LHCN-M2 (cell line): Measurements from ENCODE around the gene BABAM2. TPM values are rescaled to one million over a fixed set of nuclear protein-coding genes. Genes with fewer than 3 reads are reported as not detected.

Source experiments
- DNase-seq: peaks from one replicate; pipeline ENCODE4 v3.0.0-alpha.2; 2012; ENCODE audit warnings: low read depth
- total RNA-seq: library from RNA; depleted of rRNA; stranded (reverse); fragments of >200 nt; gene quantifications from 2 replicates; pipeline ENCODE4 v1.2.3, GENCODE V29; 2014

Gene BABAM2
- total RNA-seq, 1 experiment from 2014 or later = 36.6 TPM

DNA sequence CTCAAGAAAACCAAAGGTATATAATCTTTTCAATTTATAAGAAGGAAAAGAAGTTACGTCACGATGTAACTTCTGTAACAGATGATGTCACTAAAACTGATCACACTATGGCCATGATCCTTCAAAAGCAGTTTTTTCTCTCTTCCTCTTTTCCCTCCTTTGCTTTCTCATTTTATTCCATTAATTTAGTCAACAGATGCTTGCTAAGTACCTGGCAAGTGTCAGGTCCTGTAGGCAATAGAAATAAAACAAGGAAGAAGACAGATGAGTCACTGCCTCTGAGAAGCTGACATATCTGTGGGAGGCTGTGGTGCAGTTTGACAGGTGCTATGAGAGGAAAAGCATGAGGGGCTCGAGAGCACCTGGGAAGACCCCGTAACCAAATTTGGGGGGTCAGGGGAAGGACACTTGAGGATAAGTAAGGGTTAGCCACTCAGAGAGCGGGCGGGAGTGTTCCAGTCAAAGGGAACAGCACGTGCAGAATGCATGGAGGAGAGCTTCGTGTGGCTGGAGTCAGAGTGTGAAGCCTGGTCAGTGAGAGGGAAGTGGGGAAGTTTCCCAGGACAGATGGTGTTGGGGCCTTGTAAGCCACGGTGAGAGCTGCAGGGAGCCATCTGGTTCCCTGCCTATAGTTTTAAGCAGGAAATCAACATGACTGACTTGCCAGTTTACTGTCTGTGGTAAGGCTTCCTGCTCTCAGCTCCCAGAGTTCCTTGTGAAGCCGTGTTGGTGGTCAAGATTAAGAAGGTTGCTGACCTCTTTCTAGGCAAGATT, 303.3 kb downstream of the BABAM2 start:
- peak; percentile 34 for DNase-seq

DNA sequence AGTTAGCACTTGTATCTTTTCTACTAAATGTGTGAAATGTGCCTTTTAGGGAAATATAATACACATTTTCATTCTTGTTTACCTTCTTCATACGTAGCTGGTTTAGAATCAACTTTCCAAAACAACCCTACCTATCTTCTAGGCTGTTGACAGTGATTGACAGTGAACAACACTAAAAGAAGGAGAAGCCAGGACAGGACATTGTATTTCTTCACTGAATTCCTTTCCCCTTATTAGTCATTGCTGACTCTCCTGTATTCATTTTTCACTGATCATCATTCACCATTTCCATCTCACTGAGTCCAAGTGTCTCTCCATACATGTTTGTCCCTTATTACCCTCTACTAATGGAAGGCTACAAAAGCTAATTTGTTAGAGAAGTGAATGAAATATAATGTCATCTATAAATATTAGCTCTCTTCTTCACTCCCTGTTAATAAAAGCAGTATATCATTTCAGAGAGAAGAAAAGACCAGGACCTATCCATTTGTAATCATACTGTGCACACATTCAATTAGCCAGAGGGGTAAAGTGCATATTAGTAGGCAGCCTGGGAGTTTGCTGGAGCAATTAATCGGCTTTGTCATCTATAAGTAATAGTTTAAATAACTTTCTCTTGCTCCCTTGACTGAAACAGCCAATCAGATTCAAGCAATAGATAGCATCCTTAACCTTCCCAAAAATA, 309.6 kb downstream of the BABAM2 start:
- peak; percentile 8 for DNase-seq

DNA sequence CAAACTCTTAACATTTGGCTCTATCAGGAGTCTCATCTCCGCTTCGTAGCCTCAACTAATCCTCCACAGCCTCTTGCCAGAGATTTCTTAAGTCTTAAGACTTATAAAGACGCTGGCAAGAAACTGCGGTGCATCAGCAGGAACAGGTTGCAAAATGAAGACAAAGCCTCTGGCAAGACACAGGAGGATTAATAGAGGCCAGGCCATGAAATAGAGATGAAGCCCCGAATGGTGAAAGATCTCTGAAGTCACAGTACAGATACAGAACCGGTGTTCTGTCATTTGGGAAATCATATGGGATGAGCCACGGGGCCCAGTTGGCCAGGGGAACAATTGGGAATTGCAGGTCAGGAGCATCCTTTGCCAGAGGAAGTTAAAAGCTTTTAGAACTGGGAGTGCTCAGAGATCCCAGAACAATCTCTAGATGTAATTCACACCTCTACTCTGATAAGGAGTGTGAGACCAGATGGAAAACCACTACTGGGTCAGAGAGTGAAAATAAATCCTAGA, 311.2 kb downstream of the BABAM2 start:
- DNase-seq = no peak

DNA sequence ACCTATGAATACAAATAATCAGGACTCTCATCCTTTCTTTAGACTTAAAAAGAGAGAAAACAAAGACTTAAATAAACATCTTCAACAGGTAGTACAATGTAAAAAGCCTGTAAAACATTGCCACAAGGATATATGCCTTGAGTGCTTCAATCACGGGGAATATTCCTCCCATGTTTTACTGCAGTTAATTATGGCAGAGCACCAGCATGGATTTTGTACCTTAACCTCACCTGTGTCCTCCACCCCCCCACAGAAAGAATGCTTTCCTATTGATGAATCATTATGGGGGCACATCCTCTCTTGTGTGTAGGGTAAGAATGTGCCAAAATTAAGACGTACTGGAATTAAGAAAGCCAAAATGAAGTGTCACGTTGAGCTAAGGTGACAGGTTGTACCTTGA, 312.2 kb downstream of the BABAM2 start:
- no peak for DNase-seq

DNA sequence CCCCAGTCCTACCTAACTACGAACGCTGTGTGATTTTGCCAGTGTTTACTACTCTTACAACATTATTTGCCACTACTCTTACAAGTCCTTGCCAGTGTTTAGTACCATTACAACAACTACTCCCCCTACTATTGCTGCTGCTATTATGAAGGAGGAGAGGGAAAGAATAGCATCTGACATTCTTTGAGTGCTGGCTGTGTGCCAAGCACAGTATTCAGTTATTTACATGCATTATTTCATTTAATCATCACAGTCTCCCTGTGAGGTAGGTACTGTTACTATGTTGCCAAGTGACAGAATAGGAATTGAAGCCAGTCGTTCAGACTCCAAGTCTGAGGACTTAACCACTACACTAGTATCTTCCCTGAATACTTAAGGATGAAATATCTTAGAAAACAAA, 316.2 kb downstream of the BABAM2 start:
- DNase-seq = peak; percentile 10

DNA sequence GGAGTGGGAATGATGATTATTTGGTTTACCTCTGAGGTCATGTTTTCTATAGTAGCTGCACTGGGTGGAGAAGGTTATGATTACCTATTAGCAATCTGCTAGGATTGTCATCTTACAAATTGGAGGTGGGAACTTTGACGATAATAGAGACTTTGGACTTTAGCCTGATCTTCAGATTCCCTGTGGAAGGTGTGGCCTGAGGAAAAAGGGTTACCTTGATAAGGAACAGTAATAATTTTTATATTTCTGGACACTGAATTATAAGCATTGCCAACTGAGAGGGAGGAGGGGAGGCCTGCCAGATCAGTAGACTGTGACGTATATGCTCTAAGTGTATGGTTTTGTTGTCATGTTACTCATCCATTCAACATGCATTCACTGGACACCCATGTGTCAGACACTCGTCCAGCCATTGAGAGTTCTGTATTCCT, 318.7 kb downstream of the BABAM2 start:
- no peak for DNase-seq

DNA sequence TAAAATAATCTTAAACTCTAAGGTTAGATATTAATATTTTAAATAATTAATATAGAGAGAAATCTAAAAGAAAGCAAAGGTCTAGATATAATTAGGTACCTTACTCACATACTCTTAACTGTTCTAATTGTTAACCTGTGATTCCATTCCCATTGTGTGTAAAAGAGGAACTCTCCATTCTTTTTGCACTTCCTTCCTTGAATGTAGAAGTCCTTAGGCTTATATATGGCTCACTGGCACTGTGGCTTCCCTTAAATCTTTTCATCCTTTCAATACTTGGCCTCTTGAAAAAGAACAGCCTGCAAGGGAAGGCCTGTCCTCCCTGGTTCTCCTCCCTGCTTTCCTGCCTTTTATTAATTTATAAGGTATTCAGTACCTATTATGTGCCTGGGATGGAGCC, 319.3 kb downstream of the BABAM2 start:
- DNase-seq = no peak

DNA sequence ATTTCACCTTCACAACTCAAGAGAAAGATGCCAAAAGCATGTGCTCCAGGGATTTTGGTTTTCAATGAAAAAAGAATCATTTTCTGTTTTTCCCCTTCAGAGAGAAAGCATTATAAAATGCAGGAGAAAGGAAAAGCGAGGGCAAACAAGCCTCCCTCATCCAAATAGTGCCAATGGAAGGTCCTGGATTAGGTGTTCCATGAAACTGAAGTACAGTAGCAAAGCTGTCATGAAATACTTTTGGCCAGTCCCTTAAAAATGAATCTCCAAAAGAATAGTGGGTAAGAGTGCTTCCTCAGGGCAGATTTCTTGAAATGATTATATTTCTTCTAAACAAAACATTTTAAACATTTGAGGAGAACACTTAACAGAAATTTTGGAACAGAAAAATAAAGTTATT, 320.0 kb downstream of the BABAM2 start:
- no peak for DNase-seq

DNA sequence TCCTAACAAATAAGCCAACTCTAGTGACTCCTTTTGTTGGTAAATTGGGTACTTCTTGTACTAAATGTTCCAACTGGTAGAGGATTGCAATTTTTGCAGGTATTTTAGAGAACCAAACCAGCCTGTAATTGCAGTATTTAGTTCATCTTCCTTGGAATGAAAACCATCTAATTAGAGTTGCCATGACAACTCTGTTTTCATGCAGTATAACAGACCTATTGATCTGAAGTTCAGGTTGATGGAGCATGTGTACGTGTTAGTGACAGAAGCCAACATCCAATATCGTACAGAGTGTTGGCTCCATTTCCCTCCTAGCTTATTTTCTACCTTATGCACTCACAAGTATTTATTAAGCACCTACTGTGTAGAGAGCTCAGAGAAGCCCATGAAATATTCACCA, 325.8 kb downstream of the BABAM2 start:
- no peak for DNase-seq

DNA sequence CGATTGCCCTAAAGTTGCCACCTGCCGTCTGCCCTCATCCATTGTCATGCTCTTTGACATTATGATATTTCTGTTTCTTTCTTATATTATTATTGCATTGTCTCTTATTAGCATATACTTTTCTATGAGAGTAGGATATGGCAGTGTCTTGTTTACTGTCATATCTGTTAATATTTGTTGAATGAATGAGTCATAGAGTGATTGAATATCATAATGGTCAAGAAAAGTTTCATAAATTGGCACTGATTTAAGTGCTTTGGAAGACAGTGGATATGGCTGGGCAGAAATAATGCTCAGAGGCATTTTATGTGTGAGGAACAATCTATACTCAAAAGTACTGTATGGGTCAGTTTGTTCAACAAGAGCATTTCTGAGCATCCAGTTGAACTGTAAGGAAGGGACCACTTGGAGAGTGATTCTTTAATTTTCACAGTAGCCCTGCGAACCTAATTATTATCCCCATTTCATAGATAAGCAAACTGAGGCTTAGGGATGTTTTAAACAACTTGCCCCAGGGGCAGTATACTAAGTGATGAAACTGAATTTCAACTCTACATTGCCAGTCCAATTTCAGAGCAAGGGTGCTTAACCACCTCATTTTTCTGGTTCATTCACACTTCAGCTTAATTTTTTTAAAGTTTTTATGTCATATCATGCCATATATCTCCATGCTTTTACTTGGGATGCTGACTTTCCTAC, 326.7 kb downstream of the BABAM2 start:
- DNase-seq = no peak

DNA sequence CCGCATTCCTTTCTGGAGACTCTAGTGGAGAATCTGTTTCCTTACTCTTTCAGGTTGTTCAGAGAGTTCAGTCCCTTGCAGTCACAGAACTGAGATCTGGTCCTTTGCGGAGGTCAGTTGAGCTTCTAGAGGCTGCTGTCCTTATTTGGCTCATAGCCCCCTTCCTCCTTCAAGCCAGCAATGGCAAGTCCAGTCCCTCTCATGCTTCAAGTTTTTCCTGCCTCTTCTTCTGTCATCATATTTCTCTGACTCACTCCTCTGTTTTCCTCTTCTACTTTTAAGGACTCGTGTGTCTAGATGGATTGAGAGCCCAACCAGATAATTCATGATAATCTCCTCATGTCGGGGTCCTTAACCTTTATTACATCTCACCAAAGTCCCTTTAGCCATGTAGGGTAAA, 328.6 kb downstream of the BABAM2 start:
- peak; percentile 26 for DNase-seq

DNA sequence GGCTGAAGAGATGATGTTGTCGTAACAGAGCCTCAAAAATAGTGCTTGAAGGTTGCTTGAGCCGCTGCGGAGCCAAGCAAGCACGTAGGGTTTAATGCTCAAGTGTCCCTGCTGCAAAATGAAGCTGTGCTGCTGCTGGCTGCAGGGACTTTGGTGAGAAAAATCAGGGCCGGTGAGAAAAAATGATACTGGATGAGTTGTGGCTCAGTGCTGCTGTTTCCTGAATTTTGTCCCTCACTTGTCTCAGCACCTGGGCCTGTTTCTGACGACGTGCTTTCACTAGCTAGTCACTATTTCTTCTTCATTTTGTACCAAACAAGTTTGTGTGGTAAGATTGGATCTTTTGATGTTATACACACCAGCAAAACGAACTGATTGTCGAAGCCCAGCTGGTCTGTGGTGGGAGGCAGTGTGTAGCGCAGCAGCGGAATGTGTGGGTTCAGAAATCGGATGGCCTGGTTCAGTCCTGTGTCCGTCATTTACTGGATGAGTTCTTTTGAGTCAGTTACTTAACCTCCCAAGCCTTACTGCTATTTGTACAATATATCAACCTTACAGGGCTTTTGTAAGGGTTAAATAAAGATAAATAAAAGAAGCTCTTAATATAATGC, 329.3 kb downstream of the BABAM2 start:
- no peak for DNase-seq

DNA sequence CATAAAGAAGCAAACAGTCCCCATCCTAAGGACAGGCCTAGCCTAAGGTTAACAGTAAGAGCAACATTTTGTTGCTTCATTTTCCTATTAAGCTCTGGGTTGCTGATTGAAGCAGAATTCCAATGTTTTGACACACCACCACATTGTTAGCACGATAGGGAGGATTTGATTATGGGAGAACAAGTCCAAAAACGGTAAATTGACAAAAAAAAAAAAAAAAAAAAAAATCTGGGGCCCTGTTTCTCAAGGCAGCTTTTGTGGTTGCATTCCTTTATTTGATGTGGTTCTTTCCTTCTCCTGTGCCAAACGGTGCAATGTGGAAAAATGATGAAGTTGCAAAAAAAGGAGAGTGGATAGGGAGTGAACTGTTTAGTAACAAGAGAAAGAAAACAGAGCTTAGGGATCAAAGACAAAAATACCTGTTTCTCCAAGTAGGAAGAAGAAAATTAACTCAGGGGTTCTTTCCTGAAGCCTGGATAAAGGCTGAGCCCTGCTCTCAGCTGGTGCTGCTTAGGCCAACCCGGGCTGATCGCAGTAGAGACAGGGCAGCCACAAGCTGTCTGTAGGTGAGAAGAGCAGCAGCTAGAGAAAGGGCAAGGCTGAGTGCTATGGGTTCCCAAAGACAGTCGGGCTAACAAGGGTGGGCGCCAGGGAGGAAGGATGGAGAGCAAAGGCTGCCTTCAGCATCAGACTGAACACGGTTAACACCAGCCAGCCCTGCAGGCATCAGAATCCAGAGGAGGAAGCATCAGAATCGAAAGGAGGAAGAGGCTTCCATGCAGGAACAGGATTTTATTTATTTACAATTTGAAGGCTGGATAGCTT, 334.3 kb downstream of the BABAM2 start:
- peak; percentile 80 for DNase-seq

DNA sequence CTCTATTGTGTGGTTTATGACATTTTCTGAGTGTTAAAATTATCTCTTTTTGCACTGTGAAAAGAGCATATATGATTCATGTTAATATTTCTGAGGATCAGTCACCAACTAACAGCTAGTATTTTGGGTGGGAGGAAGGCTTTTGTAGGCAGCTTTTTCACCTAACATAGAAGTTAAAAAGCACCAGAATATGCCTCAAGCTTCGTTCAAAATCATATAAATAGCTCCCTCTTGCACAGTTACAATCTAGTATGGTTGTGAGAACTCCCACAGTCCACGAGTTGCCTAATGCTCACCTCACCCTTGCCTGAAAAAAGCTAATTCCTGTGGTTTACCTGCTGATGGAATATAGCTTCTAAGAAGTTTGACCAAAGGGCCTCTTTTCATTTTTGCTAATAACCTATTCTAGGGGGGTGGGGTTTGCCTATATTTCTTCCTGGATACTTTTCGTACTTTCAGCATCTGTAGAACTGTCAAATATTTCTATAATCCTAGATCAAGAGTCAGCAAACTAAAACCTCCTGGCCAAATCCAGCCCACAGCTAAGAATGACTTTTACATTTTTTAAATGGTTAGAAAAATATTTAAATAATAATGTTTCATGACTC, 335.0 kb downstream of the BABAM2 start:
- DNase-seq = no peak

DNA sequence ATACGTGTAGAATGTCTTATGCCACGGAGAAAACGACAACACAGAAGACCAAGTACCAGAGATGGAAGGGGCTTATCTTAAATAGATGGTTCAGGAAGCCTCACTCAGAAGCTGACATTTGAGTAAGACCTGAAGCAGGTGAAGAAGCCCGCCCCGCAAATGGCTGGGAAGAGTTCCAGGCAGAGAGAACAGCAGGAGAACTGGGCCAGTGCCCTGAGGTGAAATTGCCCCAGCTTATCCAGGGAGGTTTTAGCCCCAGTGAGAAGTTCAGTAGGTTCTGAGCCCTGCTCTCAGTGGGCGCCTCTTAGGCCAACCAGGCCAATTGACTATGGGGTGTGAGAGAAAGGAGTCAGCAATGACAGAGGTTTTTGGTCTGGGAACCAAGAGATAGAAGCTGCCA, 336.0 kb downstream of the BABAM2 start:
- DNase-seq = no peak

DNA sequence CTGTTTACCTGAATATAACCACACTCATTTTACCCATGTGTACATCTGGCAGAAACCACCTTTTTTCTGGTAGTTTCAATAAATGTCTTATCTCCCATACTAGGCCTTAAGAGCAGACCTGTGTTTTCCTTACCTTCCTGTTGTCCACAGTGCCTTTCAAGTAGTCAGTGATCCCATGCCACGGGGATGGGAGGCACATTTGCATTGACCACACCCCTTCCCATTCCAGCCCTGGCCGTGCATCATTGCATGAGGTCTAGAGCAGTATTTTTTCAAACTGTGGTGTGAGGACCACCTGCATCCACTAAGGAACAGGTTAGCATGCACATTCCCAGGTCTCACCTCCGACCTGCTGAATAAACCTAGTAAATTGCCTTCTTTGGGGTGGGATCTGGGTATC, 337.0 kb downstream of the BABAM2 start:
- no peak for DNase-seq

DNA sequence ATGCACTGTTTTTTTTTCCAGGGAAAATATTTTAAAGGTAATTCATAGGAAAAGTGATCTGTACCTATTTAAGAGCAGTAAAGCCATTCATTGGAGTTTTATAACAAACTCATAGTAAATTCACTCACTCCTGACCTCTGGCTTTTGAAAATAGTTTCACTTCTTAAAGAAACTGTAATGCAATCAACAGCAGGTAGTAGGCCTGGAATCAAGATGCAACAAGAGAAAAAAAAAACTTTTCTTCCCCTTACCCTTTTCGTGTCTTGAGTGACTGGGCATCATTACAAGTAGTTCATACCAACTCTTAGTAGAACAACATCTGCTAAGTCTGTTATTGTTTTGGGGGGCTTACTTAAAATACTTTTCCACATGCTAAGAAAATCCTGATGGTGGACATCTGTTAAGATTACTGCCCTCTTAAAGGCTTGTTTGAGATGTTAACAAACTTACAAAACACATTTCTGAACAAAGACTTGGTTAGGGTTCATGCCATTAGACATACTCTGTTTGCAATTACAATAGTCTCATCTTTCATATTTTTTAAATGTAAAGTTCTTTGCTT, 338.0 kb downstream of the BABAM2 start:
- DNase-seq = no peak

DNA sequence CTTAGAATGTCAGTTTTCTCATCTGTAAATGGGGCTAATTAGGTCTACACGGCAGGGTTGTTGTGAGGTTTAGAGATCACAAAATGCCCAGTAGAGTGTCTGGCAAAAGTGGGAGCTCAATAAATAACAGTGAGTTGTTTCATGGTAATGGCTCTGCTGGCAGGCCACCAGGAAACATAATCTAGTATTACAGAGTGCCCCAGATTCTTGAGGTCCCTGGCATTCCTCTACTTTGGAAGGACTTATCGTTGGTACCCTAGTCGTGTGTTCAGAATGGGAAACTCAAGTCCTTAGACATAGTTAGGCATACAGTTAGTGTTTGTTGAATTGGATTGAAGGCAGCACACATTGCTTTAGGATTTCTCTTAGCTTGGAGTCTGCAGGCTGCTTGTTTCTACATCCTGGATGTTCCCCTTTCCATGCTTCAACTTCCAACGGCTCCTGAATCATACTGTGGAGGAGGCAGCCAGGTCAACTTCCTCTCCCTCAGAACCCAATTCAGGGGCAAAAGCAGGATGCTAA, 340.6 kb downstream of the BABAM2 start:
- DNase-seq = peak; percentile 76

DNA sequence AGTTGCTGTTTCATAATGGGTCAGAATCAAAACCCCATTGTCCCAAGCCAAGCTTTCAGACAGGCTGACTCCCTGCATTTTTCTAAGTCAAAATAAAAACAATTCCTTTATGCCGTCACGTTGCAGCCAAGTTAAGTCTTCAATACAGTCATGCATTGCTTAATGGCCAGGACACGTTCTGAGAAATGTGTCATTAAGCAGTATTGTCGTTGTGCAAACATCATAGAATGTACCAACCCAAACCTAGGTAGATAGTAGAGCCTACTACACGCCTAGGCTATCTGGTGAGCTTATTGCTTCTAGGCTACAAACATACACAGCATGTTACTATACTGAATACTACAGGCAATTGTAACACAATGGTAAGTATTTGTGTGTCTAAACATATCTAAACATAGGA, 341.8 kb downstream of the BABAM2 start:
- DNase-seq = peak; percentile 56

DNA sequence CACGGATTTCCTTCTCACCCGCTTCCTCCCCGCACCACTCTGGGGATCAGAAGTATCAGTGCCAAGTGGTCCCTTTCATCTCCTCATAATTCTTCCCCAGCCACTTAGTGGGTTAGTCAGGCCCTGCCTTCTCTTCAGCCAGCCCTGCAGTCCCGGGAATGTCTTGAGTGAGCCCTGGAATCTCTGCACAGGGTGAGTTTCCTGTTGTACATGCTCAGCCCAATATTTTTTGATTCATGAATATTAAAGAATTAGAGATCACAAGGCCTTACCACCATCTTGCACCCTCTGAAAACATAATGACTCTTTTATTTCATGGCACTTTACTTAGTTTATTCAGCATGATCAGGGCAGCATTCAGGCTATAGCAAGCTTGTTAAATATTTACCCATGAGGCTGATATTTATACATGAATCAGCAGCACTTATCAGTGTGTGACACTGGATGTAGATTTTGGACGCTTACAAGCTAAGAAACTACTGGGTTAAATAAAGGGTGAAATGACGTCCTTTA, 342.7 kb downstream of the BABAM2 start:
- DNase-seq = peak; percentile 22
